Peyer's patch (tissue), 4 donors: ENCODE measurements around the gene BAIAP2L1.

Experiments used
- CTCF ChIP-seq, 6 experiments: fragments of 450-650 bp in 4 of 6; fragments of 200-600 bp in 2 of 6; sonication (generic) in 1 of 6; IDR thresholded peaks; one replicate each; pipeline ENCODE4 v1.5.1; 2017 to 2019; ENCODE audit warnings: antibody characterized with exemption in 6 of 6, mild to moderate bottlenecking in 3 of 6, moderate library complexity in 1 of 6
- POLR2A ChIP-seq, 2 donors: fragments of 450-650 bp; IDR thresholded peaks; one replicate each; pipeline ENCODE4 v1.5.1; 2017; ENCODE audit warnings: antibody characterized with exemption in 2 of 2, mild to moderate bottlenecking in 2 of 2, moderate library complexity in 2 of 2

- TF ChIP-seq CTCF (IDR thresholded peaks at IDR 0.05) (no peak), POLR2A (IDR thresholded peaks at IDR 0.05) (no peak)
These were observed 17.4 kb upstream of the BAIAP2L1 start for GRCh38 chr7:98418271-98418635.
